Caki2 (cell line): ENCODE results near the gene GOPC. TPM values are rescaled to one million over a fixed set of nuclear protein-coding genes. Genes with fewer than 3 reads are reported as not detected.

Source experiments
- DNase-seq: peaks from one replicate; pipeline ENCODE4 v3.0.0-alpha.2; 2015; ENCODE audit warnings: low read depth
- in situ Hi-C: cut with HindIII; loops from 2 replicates; pipeline ENCODE4 v1.10.0; 2016; ENCODE audit warnings: low sequenced_read_pairs, low pct_unique_long_range_greater_than_20kb, mixed read lengths
- total RNA-seq: library from RNA; depleted of rRNA; stranded (reverse); fragments of >200 nt; shearing (Covaris generic); gene quantifications from 2 replicates; pipeline ENCODE4 v1.2.3, GENCODE V29; 2014; ENCODE audit warnings: low replicate concordance

The GOPC gene
- total RNA-seq, 1 experiment from 2014 or later: 8.0 TPM

DNA sequence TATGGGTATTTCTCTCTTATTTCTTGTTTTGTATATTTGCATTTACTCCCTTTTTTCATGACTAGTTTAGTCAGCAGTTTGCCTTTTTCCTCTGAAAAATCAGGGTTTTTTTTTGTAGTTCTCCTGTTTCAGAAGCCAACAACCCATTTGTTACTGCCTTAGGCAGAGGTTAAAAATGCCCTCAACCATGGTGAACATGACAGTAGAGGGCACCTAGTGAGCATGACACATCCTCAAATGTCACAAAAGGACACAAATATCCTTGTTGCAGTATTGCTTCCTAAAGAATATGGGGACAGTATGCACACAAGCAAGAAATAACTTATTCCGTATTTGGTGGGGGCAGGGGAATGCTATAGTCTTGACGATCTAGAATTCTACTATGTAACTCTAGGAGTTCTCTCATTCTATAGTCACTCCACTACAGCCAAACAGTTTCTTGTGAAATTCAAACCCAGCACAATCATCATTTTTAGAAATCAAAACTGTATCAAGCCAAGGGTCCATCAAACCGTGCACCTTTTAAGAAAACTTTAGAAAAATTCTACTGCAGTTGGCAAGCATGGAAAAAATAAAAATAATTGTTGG, 47.0 kb downstream of the GOPC start:
- in situ Hi-C loops: no loop called here
- DNase-seq: no peak

DNA sequence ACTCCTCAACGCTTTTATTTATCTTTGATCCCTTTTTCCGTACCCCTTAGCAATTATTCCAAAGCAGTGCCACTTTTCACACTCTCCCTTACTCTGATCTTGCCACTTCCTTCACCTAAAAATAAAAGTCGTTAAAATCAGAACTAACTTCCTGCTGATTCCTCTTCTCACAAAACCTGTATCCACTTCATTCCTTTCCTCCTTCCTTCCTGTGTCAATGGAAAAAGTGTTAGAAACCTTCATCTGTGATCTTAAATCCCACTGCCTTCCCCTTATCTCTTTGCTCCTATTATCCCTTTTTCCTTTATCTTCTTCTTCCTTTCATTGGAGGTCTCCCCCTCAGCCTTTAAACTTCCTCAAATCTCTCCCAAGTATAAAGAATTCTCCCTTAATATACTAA, 49.2 kb downstream of the GOPC start:
- in situ Hi-C loops: no loop called here
- no peak for DNase-seq

DNA sequence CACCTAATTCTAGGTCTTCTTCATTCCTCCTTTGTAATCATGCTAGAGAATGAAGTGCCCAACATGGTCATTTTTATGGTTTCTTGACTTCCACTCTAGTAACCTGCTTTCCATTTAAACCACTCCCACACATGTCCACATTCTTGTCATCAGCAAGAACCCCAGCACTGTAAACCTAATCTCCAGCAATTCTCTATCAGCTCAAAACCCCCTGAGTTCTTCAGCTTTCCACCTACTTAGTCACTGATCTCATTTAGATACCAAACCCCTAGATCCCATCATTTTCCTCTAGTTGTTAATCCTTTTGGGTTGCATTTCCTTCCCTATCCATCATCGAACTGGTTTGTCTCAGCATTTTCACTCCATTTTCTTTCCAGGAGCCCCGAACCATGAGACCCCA, 49.7 kb downstream of the GOPC start:
- DNase-seq: no peak
- in situ Hi-C loops: no loop called here

- in situ Hi-C loops: no loop called here
- DNase-seq: no peak
Observed at GRCh38 chr6:117550618-117551242, 51.6 kb downstream of the GOPC start.

GRCh38 chr6:117550078-117550600, 52.2 kb downstream of the GOPC start:
- no peak for DNase-seq
- in situ Hi-C loops: no loop called here

DNA sequence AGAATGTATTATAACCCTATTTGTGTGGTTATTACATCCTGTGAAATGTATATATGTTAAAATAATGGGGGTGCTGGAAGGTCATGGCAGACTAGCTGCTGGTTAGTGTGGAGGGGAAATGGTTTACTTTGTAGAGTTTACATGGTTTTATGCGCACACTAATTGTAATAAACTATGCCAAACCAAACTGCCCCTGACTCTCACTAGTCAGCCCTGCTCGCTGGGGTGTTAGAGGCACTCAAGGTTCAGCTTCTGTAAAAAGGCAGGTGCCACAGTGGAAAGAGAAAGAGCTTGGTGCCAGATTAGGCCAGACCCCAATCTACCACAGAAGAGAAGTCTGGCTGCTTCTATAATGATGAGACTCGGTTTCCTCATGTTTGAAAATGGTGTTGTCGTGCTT, 52.7 kb downstream of the GOPC start:
- in situ Hi-C loops: no loop called here

GRCh38 chr6:117548797-117549301, 53.5 kb downstream of the GOPC start:
- in situ Hi-C loops: no loop called here
- DNase-seq: peak; percentile 76

More for the DNA sequence above, 52.7 kb downstream of the GOPC start:
- DNase-seq: no peak

DNA sequence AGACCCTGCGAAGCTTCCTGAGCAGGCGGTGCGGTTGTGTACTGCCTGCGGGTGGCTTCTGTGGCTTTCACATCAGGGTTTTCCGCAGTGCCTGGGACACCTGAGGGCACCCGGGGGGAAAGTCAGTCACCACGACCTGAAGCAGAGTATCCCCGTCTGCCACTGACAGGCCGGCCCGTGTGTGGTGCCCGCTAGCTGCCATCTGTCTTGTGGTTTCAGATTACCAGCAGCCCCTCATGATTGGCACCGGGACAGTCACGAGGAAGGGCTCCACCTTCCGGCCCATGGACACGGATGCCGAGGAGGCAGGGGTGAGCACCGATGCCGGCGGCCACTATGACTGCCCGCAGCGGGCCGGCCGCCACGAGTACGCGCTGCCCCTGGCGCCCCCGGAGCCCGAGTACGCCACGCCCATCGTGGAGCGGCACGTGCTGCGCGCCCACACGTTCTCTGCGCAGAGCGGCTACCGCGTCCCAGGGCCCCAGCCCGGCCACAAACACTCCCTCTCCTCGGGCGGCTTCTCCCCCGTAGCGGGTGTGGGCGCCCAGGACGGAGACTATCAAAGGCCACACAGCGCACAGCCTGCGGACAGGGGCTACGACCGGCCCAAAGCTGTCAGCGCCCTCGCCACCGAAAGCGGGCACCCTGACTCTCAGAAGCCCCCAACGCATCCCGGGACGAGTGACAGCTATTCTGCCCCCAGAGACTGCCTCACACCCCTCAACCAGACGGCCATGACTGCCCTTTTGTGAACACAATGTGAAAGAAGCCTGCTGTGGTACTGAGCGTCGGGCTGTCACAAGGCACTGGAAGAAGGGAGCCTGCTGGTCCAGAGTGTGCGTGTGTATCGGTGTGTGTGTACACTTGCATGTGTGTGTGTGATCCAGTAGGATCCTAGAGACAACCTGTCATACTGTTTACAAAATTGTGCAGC, 54.4 kb downstream of the GOPC start:
- DNase-seq: no peak
- in situ Hi-C loops: no loop called here

DNA sequence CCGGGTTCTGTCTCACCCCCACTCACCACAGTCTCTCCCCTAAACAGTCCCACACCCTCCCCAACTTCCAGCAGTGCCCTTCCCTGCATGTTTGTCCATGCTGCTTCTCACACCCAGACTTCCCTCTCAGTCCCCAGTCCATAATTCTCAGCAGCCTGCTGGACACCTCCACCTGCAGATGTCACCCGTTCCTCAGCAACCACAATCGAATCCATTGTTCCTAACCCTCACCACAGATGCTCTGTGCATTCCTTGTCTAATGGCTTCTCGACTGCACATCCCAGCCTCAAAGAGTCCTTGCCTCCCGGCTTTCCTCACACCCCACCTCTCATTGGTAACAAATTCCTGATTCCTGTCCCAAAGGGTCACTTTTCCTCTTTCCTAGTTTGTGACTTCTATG, 55.6 kb downstream of the GOPC start:
- DNase-seq: no peak
- in situ Hi-C loops: no loop called here

DNA sequence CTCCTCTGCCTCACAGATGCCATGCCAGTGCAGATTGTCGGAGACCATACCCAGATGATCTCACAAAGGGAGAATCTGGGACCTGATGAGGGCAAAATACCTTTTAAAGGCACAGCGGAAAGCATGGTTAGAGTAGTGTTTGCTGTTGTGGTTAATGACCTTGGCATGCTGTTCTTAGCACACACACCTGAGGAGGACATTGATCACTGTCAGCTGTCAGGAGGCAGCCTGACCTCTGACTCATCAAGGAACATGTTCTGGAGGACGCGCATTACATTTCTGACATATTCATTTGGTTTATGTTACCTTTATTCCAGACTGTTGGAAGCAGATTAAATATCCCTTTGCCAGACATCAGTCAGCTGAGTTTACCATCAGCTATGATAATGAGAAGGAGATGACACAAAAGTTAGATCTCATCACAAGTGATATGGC, 57.1 kb downstream of the GOPC start:
- DNase-seq: peak; percentile 54
- in situ Hi-C loops: no loop called here

- in situ Hi-C loops: no loop called here
- DNase-seq: no peak
Observed at GRCh38 chr6:117544716-117545115, 57.6 kb downstream of the GOPC start.

DNA sequence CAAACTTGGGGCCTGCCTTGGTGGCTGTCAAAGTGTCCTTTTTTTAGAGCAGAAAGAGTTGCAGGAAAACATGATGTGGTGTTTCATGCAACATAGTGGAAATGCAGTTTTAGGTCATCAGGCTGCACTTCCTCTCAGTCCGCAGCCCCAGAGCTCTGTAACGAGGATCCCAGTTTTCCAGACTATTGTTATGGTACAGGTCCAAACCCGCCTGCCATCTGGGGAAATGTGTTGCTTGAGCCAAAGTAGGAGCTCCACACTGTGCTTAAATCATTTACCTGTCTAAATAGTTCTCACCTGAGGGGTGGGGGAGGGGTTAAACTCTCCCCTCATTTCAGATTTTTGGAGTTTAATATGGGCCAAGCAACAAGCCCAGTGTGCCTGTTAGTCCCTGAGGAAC, 59.8 kb downstream of the GOPC start:
- DNase-seq: no peak
- in situ Hi-C loops: no loop called here

- in situ Hi-C loops: no loop called here
- no peak for DNase-seq
Observed at GRCh38 chr6:117540670-117541069, 61.6 kb downstream of the GOPC start.

DNA sequence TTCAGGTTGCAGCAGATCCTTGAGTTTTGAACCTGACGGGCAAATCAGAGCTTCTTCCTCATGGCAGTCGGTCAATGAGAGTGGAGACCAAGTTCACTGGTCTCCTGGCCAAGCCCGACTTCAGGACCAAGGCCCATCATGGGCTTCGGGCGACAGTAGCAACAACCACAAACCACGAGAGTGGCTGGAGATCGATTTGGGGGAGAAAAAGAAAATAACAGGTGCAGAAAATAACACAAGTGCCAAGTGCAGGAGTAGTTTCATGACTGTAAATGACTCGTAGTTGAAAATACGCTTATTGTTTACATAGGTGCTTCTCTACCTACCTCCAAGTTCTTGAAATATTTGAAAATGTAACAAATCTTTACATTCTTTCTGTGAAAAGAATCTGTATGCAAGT, 63.7 kb downstream of the GOPC start:
- in situ Hi-C loops: no loop called here
- no peak for DNase-seq

DNA sequence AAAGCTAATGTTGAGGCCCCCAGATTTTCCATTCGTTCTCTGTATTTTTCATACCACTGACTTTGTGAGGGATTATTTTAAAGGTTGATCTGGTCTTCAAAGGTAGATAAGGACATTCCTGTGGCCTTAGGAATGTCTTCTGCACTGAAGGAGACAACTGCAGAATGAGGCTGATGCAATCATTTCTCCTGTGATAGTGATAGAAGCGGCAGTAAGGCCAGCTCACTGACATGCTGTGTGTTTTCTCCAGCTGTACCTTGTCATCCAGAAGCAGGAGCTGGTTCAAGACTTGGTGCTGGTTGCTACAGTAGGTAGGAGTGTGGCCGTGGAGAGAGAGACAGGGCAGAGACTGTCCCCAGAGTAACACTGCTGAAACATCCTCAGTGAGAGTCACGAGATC, 66.0 kb downstream of the GOPC start:
- no peak for DNase-seq
- in situ Hi-C loops: no loop called here

DNA sequence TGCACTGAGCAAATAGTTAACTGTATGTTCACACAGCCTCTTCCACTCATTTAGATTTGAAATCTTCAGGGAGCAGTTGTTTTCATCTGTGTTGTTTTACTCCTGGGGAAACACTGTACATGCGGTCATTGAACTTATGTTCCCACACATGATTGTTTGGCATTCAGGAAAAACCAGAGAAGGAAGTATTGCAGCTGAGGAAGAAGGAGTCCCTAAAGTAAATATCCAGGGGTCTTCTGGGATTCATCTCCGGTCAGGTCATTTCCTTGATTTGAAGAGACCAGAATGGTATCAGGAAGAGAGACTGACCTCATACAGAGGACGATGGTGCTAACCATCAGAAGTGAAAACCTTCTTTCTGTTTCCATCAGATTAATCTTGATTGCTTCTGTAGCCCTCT, 67.3 kb downstream of the GOPC start:
- no peak for DNase-seq
- in situ Hi-C loops: no loop called here

DNA sequence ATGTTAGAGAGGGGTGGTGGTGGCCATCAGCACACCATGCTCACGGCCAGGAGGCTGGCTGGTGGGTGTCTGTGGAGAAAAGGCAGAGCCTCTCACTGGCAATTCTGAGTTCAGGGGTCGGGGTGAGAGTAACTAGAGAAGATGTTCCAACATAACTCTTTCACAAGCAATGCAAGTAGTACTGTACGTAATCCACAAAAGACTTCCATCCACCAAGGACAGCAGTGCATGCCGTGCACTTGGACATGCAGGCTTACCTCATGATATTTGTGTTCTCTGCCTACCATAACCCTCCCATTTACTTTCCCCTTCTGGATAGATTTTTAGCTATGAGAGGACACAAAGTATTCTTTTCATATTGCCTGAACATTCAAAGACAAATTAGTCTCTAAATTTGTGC, 68.5 kb downstream of the GOPC start:
- in situ Hi-C loops: no loop called here
- DNase-seq: no peak

- in situ Hi-C loops: no loop called here
- DNase-seq: no peak
Observed at GRCh38 chr6:117531809-117532725, 70.2 kb downstream of the GOPC start.
